Neural cell (in vitro differentiated cells): ENCODE data around the gene HUWE1. TPM values are rescaled to one million over a fixed set of nuclear protein-coding genes. Genes with fewer than 3 reads are reported as not detected.

ENCODE experiments used
- H2AFZ ChIP-seq: fragments of 200-600, 300-800 bp; sonication (generic), shearing (Covaris generic); 2 replicates; pipeline ENCODE4 v1.6.0; 2014; ENCODE audit warnings: low read depth, mild to moderate bottlenecking, antibody characterized with exemption, low read length, moderate library complexity
- H3F3A ChIP-seq: fragments of 200-600 bp; shearing (Covaris generic); 2 replicates; pipeline ENCODE4 v1.6.1; 2016; ENCODE audit warnings: mild to moderate bottlenecking, moderate library complexity, mixed read lengths, antibody characterized with exemption, low read length; ENCODE audit not compliant: insufficient read depth, poor library complexity, severe bottlenecking
- H3K27ac ChIP-seq: fragments of 200-600, 300-800 bp; sonication (generic), shearing (Covaris generic); 2 replicates; pipeline ENCODE4 v1.5.1; 2014; ENCODE audit warnings: mild to moderate bottlenecking, low read length, moderate library complexity
- H3K27me3 ChIP-seq: fragments of 300-800, 200-600 bp; sonication (generic), shearing (Covaris generic); 2 replicates; pipeline ENCODE4 v1.6.0; 2014; ENCODE audit warnings: mild to moderate bottlenecking, low read depth, low read length, moderate library complexity; ENCODE audit not compliant: insufficient read depth
- H3K36me3 ChIP-seq: fragments of 300-800, 200-600 bp; sonication (generic), shearing (Covaris generic); 2 replicates; pipeline ENCODE4 v1.5.1; 2014; ENCODE audit warnings: mild to moderate bottlenecking, antibody characterized with exemption, low read length, moderate library complexity; ENCODE audit not compliant: insufficient read depth
- H3K4me2 ChIP-seq: fragments of 300-800, 200-600 bp; sonication (generic), shearing (Covaris generic); 2 replicates; pipeline ENCODE4 v1.6.0; 2014; ENCODE audit warnings: mild to moderate bottlenecking, low read length
- H3K4me3 ChIP-seq: fragments of 300-800, 200-600 bp; sonication (generic), shearing (Covaris generic); 2 replicates; pipeline ENCODE4 v1.5.1; 2014; ENCODE audit warnings: mild to moderate bottlenecking, low read length, moderate library complexity
- H3K79me2 ChIP-seq: fragments of 200-600 bp; shearing (Covaris generic); replicated peaks from 2 replicates; pipeline ENCODE4 v1.6.0; 2014; ENCODE audit warnings: mild to moderate bottlenecking, low read length, moderate library complexity; ENCODE audit not compliant: insufficient read depth
- H3K9ac ChIP-seq: fragments of 300-800, 200-600 bp; sonication (generic), shearing (Covaris generic); 2 replicates; pipeline ENCODE4 v1.6.1; 2016; ENCODE audit warnings: mild to moderate bottlenecking, low read length, mixed read lengths
- H3K9me2 ChIP-seq: fragments of 200-600 bp; shearing (Covaris generic); 2 replicates; pipeline ENCODE4 v1.6.1; 2016; ENCODE audit warnings: mild to moderate bottlenecking, low read length, mixed read lengths; ENCODE audit not compliant: insufficient read depth
- H3K9me3 ChIP-seq: fragments of 200-600, 300-800 bp; sonication (generic), shearing (Covaris generic); 2 replicates; pipeline ENCODE4 v1.6.1; 2016; ENCODE audit warnings: mild to moderate bottlenecking, mixed run types, low read length, moderate library complexity, mixed read lengths
- H4K20me1 ChIP-seq: fragments of 200-600 bp; shearing (Covaris generic); 2 replicates; pipeline ENCODE4 v1.6.1; 2016; ENCODE audit warnings: mild to moderate bottlenecking, mixed run types; ENCODE audit not compliant: insufficient read depth
- EP300 ChIP-seq: fragments of 450-650 bp; conservative IDR thresholded peaks from 2 replicates; pipeline ENCODE4 v1.6.1; 2014; ENCODE audit warnings: antibody characterized with exemption, mild to moderate bottlenecking, moderate library complexity; ENCODE audit not compliant: poor library complexity, severe bottlenecking
- MXI1 ChIP-seq: fragments of 450-650 bp; conservative IDR thresholded peaks from 2 replicates; pipeline ENCODE4 v1.6.1; 2014; ENCODE audit warnings: antibody characterized with exemption, mild to moderate bottlenecking; ENCODE audit not compliant: poor library complexity, severe bottlenecking
- POLR2AphosphoS5 ChIP-seq: IDR thresholded peaks from 2 replicates; pipeline ENCODE4 v1.6.1; 2012
- RAD21 ChIP-seq: fragments of 450-650 bp; conservative IDR thresholded peaks from 2 replicates; pipeline ENCODE4 v1.6.1; 2014; ENCODE audit warnings: antibody characterized with exemption, mild to moderate bottlenecking, moderate library complexity
- SMC3 ChIP-seq: fragments of 450-650 bp; conservative IDR thresholded peaks from 2 replicates; pipeline ENCODE4 v1.6.1; 2014; ENCODE audit warnings: antibody characterized with exemption, mild to moderate bottlenecking, moderate library complexity; ENCODE audit not compliant: poor library complexity
- polyA plus RNA-seq: library from polyadenylated mRNA; depleted of rRNA; stranded (reverse); fragments of >200 nt; gene quantifications from 2 replicates; pipeline ENCODE4 v1.2.3, GENCODE V29; 2014
- TF ChIP-seq, protein P1 (sequence below): IDR thresholded peaks from 2 replicates; pipeline ENCODE4 v1.6.1; 2012; ENCODE audit warnings: borderline replicate concordance
- TF ChIP-seq, protein P2 (sequence below): fragments of 450-650 bp; IDR thresholded peaks from 2 replicates; pipeline ENCODE4 v1.5.1; 2014; ENCODE audit warnings: antibody characterized with exemption, mild to moderate bottlenecking, moderate library complexity; ENCODE audit not compliant: poor library complexity, severe bottlenecking

The HUWE1 gene
- polyA plus RNA-seq, 1 donor from 2014 or later, result 25.0 TPM

DNA sequence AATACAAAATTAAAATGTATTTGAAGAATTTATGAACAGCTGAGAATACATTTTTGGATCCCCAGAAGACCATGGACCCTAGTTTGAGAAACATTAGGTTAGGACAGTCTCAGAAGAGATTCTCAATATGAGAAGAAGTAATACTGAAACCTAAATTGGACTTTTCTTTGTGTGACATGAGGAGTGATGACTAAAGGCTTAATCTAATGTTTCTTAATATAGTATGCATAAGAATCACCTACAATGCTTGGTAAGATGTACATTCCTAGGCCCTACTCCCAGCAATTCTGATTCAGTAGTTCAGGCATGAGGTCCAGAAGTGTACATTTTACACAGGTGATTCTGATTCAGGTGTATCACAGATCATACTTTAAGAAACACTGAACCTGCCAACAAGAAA is 31.6 kb upstream of the HUWE1 start:
- no peaks in the 10 kb centered on the region for H4K20me1 ChIP-seq

DNA sequence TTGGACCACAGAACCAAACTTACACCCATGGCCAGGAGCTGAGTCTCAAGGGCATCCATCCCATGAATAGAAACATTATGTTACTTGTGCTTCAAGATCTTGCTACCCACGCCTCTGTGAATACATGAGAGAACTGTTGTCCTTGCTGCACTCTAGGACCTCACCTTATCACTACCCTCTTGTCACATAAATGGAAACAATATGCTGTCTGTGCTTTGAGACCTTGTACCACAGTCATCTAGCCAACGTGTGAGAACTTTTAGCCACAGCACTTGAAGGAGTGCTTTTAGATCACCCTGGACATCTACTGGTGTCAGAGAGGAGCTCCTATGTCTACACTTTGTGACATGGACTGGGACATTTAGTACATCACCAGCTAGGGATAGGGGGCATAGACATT is 30.7 kb upstream of the HUWE1 start:
- H4K20me1 ChIP-seq, result no peaks in the 10 kb centered on the region
- H3K79me2 ChIP-seq, result no peaks in the 10 kb centered on the region
- H3K4me3 ChIP-seq, result no peak overlapping the region
- H2AFZ ChIP-seq, result no peak overlapping the region
- H3K9me2 ChIP-seq, result no peaks in the 10 kb centered on the region
- no peaks in the 10 kb centered on the region for H3K27me3 ChIP-seq
- no peak overlapping the region for H3K4me2 ChIP-seq
- no peak for TF ChIP-seq RAD21
- TF ChIP-seq, protein P1, sequence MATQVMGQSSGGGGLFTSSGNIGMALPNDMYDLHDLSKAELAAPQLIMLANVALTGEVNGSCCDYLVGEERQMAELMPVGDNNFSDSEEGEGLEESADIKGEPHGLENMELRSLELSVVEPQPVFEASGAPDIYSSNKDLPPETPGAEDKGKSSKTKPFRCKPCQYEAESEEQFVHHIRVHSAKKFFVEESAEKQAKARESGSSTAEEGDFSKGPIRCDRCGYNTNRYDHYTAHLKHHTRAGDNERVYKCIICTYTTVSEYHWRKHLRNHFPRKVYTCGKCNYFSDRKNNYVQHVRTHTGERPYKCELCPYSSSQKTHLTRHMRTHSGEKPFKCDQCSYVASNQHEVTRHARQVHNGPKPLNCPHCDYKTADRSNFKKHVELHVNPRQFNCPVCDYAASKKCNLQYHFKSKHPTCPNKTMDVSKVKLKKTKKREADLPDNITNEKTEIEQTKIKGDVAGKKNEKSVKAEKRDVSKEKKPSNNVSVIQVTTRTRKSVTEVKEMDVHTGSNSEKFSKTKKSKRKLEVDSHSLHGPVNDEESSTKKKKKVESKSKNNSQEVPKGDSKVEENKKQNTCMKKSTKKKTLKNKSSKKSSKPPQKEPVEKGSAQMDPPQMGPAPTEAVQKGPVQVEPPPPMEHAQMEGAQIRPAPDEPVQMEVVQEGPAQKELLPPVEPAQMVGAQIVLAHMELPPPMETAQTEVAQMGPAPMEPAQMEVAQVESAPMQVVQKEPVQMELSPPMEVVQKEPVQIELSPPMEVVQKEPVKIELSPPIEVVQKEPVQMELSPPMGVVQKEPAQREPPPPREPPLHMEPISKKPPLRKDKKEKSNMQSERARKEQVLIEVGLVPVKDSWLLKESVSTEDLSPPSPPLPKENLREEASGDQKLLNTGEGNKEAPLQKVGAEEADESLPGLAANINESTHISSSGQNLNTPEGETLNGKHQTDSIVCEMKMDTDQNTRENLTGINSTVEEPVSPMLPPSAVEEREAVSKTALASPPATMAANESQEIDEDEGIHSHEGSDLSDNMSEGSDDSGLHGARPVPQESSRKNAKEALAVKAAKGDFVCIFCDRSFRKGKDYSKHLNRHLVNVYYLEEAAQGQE, result no peak
- TF ChIP-seq POLR2AphosphoS5, result no peak
- no peak overlapping the region for H3K9ac ChIP-seq
- no peak overlapping the region for H3K27ac ChIP-seq
- H3K36me3 ChIP-seq, result no peaks in the 10 kb centered on the region
- no peaks in the 10 kb centered on the region for H3K9me3 ChIP-seq
- H3F3A ChIP-seq, result no peaks in the 10 kb centered on the region

More for the DNA sequence above, 31.6 kb upstream of the HUWE1 start:
- no peak overlapping the region for H2AFZ ChIP-seq
- no peaks in the 10 kb centered on the region for H3K27me3 ChIP-seq
- H3F3A ChIP-seq, result no peaks in the 10 kb centered on the region
- no peaks in the 10 kb centered on the region for H3K79me2 ChIP-seq
- no peak overlapping the region for H3K27ac ChIP-seq
- no peak overlapping the region for H3K4me3 ChIP-seq
- H3K9me2 ChIP-seq, result no peaks in the 10 kb centered on the region
- H3K9ac ChIP-seq, result no peak overlapping the region
- no peaks in the 10 kb centered on the region for H3K36me3 ChIP-seq
- H3K4me2 ChIP-seq, result no peak overlapping the region
- no peak for TF ChIP-seq SMC3
- no peaks in the 10 kb centered on the region for H3K9me3 ChIP-seq

DNA sequence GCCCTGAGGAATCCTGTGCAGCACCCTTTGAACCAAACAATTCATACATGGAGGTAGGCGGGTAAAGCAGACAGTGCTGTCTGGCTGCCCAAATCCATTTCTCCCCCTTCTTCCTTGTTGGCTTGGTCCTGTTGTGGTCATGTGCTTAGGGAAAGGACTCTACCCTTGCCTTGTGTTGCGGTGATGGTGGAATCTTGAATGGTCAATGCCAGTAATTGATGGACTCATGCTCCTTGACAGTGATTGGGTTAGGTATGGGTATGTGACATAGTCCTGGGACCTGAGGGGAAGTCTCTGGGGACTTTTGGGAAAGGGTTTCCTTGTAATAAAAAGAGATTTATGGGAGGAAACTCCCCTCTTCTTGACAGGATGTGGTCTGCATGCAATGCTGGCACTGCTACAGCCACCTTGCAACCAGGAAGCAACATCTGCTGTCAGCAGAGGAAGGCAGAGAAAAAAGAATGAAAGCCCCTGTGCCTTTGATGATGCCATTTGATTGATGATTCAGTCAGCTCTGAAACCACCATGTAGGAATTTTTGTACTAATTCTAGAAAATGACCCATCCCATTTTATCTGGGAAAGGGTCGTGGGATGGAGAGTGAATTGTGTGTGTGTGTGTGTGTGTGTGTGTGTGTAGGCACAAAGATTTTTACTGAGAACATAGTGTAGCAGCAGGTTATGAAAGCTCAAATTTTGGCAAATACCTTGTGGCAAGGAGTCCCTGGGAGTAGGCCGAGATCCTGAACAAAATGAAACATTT is 30.0 kb upstream of the HUWE1 start:
- Histone ChIP-seq H3K79me2 (no peaks in the 10 kb centered on the region), H3K27me3 (no peaks in the 10 kb centered on the region), H3K36me3 (no peaks in the 10 kb centered on the region), H3K4me2 (no peak overlapping the region), H2AFZ (no peak overlapping the region), H3F3A (no peaks in the 10 kb centered on the region), H3K9ac (no peak overlapping the region), H4K20me1 (no peaks in the 10 kb centered on the region), H3K9me2 (no peaks in the 10 kb centered on the region), H3K27ac (no peak overlapping the region), H3K9me3 (no peaks in the 10 kb centered on the region), H3K4me3 (no peak overlapping the region)
- TF ChIP-seq MXI1 (no peak), POLR2AphosphoS5 (no peak), RAD21 (no peak), SMC3 (no peak), EP300 (no peak)
- TF ChIP-seq, protein P2, sequence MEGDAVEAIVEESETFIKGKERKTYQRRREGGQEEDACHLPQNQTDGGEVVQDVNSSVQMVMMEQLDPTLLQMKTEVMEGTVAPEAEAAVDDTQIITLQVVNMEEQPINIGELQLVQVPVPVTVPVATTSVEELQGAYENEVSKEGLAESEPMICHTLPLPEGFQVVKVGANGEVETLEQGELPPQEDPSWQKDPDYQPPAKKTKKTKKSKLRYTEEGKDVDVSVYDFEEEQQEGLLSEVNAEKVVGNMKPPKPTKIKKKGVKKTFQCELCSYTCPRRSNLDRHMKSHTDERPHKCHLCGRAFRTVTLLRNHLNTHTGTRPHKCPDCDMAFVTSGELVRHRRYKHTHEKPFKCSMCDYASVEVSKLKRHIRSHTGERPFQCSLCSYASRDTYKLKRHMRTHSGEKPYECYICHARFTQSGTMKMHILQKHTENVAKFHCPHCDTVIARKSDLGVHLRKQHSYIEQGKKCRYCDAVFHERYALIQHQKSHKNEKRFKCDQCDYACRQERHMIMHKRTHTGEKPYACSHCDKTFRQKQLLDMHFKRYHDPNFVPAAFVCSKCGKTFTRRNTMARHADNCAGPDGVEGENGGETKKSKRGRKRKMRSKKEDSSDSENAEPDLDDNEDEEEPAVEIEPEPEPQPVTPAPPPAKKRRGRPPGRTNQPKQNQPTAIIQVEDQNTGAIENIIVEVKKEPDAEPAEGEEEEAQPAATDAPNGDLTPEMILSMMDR, result no peak
- TF ChIP-seq, protein P1, result no peak
